T-helper 9 cell (primary cell): ENCODE results near the gene THRB.

Experiments used
- DNase-seq: peaks from one replicate; pipeline ENCODE4 v3.0.0-alpha.2; 2020

Gene THRB

GRCh38 chr3:24374801-24375200 lies 119.8 kb downstream of the THRB start:
- DNase-seq = no peak

GRCh38 chr3:24373198-24373959 lies 121.3 kb downstream of the THRB start:
- no peak for DNase-seq

GRCh38 chr3:24372559-24373197 lies 122.0 kb downstream of the THRB start:
- no peak for DNase-seq

GRCh38 chr3:24370352-24371090 lies 124.1 kb downstream of the THRB start:
- no peak for DNase-seq

GRCh38 chr3:24368605-24369004 lies 126.0 kb downstream of the THRB start:
- no peak for DNase-seq

- no peak for DNase-seq
Measured at GRCh38 chr3:24367664-24368264, 126.9 kb downstream of the THRB start.

- DNase-seq = no peak
Measured at GRCh38 chr3:24367216-24367615, 127.4 kb downstream of the THRB start.

GRCh38 chr3:24365168-24365567 lies 129.5 kb downstream of the THRB start:
- no peak for DNase-seq

GRCh38 chr3:24364359-24364758 lies 130.3 kb downstream of the THRB start:
- no peak for DNase-seq

GRCh38 chr3:24363242-24363641 lies 131.4 kb downstream of the THRB start:
- no peak for DNase-seq

- no peak for DNase-seq
Measured at GRCh38 chr3:24361623-24362022, 133.0 kb downstream of the THRB start.

GRCh38 chr3:24360957-24361356 lies 133.7 kb downstream of the THRB start:
- DNase-seq = no peak

- no peak for DNase-seq
Measured at GRCh38 chr3:24359645-24360462, 134.8 kb downstream of the THRB start.

- DNase-seq = no peak
Measured at GRCh38 chr3:24359102-24359501, 135.5 kb downstream of the THRB start.

- no peak for DNase-seq
Measured at GRCh38 chr3:24357635-24358034, 137.0 kb downstream of the THRB start.

GRCh38 chr3:24355806-24356205 lies 138.8 kb downstream of the THRB start:
- no peak for DNase-seq

GRCh38 chr3:24354230-24354629 lies 140.4 kb downstream of the THRB start:
- no peak for DNase-seq

GRCh38 chr3:24352893-24353553 lies 141.6 kb downstream of the THRB start:
- no peak for DNase-seq

- DNase-seq = no peak
Measured at GRCh38 chr3:24351779-24352469, 142.7 kb downstream of the THRB start.

GRCh38 chr3:24349367-24350019 lies 145.2 kb downstream of the THRB start:
- no peak for DNase-seq

GRCh38 chr3:24348348-24348747 lies 146.3 kb downstream of the THRB start:
- no peak for DNase-seq
